Peyer's patch (tissue), 4 donors: ENCODE data around the gene ADAMTS1. TPM values are rescaled to one million over a fixed set of nuclear protein-coding genes. Genes with fewer than 3 reads are reported as not detected.
A peak's percentile ranks its signal among the peaks of the same experiment; 100 is the strongest.

Experiments
- DNase-seq, 3 donors: peaks; one replicate each; pipeline ENCODE4 v3.0.0-alpha.2; 2017 to 2019
- H3K27ac ChIP-seq, 4 donors: fragments of 200-600 bp; sonication (generic); one replicate each; pipeline ENCODE4 v1.5.1; 2016 to 2019
- H3K27me3 ChIP-seq, 2 donors: fragments of 200-600 bp; sonication (generic); one replicate each; pipeline ENCODE4 v1.5.1; 2019
- H3K36me3 ChIP-seq, 3 donors: fragments of 200-600 bp; sonication (generic); one replicate each; pipeline ENCODE4 v1.5.1; 2016 to 2019
- H3K4me1 ChIP-seq, 4 donors: fragments of 200-600 bp; sonication (generic); one replicate each; pipeline ENCODE4 v1.5.1; 2016 to 2019
- H3K4me3 ChIP-seq, 4 donors: fragments of 200-600 bp; sonication (generic); 1 replicate in 3 of 4; 2 replicates in 1 of 4; pipeline ENCODE4 v1.5.1; 2016 to 2019; ENCODE audit warnings: mild to moderate bottlenecking in 1 of 4
- H3K9me3 ChIP-seq, 4 donors: fragments of 200-600 bp; sonication (generic); one replicate each; pipeline ENCODE4 v1.5.1; 2016 to 2019; ENCODE audit warnings: mild to moderate bottlenecking in 1 of 4
- POLR2A ChIP-seq, 2 donors: fragments of 450-650 bp; IDR thresholded peaks; one replicate each; pipeline ENCODE4 v1.5.1; 2017; ENCODE audit warnings: antibody characterized with exemption in 2 of 2, mild to moderate bottlenecking in 2 of 2, moderate library complexity in 2 of 2
- total RNA-seq, 4 donors: library from RNA; depleted of rRNA; stranded (reverse); fragments of >200 nt; gene quantifications; one replicate each; pipeline ENCODE4 v1.1.0, GENCODE V29; 2016
- TF ChIP-seq, protein P1 (sequence below), 6 experiments: fragments of 450-650 bp in 4 of 6; fragments of 200-600 bp in 2 of 6; sonication (generic) in 1 of 6; IDR thresholded peaks; one replicate each; pipeline ENCODE4 v1.5.1; 2017 to 2019; ENCODE audit warnings: antibody characterized with exemption in 6 of 6, mild to moderate bottlenecking in 3 of 6, moderate library complexity in 1 of 6

Gene ADAMTS1
- total RNA-seq, 4 donors from 2014 or later = 11.0 to 150 (median 28.8) TPM

DNA sequence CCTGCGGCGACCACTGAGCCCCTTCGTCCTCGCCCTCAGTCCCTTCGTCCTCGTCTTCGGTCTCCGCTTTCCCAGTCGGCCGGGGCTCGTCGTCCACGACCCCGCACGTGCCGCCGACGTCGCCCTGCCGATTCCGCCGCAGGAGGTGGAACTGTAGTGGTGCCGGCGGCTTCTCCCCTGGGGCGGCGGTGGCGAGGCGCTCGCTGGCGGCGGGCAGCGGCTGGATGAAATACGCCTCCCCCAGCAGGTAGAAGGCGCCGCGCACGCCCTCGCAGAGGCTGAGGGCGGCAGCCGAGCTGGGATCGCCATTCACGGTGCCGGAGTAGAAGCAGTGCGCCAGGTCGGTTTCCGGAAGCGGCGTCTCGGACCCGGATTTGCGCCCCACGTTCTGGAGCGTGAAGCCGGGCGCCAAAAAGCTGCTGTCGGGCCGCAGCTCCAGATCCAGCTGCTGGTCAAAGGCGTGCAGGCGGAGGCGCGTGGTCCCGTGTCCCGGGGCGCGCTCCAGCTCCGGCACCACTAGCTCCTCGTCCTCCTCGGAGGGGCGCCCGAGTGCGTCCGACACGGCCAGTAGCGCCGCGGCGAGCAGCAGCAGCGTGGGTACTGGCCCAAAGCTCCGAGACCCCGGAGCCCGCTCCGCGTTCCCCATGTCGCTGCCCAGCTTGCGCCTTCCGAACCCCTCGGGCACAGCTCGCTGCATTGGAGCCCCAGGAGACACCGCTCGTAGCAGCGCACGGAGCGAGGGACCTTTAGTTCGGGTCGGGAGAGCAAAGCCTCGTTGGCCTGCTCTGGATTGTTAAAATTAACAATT lies 747 bp downstream of the ADAMTS1 start:
- Histone ChIP-seq H3K27ac (peak overlapping the region; percentile 64 to 96 (median 74)), H3K4me3 (peak overlapping the region; percentile 45 to 71 (median 56)), H3K27me3 (no peaks in the 10 kb centered on the region), H3K4me1 (peaks cover 0 to 6% (median 0%) of the 10 kb centered on the region in 4 donors), H3K36me3 (peaks cover 0 to 10% (median 0%) of the 10 kb centered on the region in 3 donors), H3K9me3 (no peaks in the 10 kb centered on the region)
- DNase-seq = no peak
- no peak for TF ChIP-seq POLR2A (IDR thresholded peaks at IDR 0.05)
- TF ChIP-seq, protein P1, sequence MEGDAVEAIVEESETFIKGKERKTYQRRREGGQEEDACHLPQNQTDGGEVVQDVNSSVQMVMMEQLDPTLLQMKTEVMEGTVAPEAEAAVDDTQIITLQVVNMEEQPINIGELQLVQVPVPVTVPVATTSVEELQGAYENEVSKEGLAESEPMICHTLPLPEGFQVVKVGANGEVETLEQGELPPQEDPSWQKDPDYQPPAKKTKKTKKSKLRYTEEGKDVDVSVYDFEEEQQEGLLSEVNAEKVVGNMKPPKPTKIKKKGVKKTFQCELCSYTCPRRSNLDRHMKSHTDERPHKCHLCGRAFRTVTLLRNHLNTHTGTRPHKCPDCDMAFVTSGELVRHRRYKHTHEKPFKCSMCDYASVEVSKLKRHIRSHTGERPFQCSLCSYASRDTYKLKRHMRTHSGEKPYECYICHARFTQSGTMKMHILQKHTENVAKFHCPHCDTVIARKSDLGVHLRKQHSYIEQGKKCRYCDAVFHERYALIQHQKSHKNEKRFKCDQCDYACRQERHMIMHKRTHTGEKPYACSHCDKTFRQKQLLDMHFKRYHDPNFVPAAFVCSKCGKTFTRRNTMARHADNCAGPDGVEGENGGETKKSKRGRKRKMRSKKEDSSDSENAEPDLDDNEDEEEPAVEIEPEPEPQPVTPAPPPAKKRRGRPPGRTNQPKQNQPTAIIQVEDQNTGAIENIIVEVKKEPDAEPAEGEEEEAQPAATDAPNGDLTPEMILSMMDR (IDR thresholded peaks at IDR 0.05) = no peak

DNA sequence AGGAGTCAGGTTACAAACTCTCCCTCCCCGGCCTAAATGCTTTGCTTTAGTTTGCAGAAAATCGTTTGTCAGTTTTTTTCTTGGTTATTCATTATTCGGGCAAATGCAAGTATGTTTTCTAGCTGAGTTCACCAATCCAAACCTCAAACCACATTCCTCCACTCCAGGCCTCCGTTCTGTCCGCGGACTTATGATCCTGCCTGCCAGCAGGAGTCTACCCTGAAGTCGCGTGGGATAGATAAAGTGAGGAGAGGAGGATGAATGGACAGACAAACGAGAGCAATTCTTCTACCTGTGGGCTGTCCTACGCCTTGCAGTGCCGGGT lies 1.3 kb downstream of the ADAMTS1 start:
- Histone ChIP-seq H3K27me3 (no peaks in the 10 kb centered on the region), H3K27ac (peak overlapping the region; percentile 64 to 96 (median 74)), H3K4me1 (peaks cover 0 to 6% (median 0%) of the 10 kb centered on the region in 4 donors), H3K36me3 (peaks cover 0 to 15% (median 0%) of the 10 kb centered on the region in 3 donors), H3K9me3 (no peaks in the 10 kb centered on the region), H3K4me3 (peak overlapping the region; percentile 45 to 71 (median 56))
- TF ChIP-seq POLR2A (IDR thresholded peaks at IDR 0.05) = no peak
- TF ChIP-seq, protein P1 (IDR thresholded peaks at IDR 0.05) = no peak
- no peak for DNase-seq

DNA sequence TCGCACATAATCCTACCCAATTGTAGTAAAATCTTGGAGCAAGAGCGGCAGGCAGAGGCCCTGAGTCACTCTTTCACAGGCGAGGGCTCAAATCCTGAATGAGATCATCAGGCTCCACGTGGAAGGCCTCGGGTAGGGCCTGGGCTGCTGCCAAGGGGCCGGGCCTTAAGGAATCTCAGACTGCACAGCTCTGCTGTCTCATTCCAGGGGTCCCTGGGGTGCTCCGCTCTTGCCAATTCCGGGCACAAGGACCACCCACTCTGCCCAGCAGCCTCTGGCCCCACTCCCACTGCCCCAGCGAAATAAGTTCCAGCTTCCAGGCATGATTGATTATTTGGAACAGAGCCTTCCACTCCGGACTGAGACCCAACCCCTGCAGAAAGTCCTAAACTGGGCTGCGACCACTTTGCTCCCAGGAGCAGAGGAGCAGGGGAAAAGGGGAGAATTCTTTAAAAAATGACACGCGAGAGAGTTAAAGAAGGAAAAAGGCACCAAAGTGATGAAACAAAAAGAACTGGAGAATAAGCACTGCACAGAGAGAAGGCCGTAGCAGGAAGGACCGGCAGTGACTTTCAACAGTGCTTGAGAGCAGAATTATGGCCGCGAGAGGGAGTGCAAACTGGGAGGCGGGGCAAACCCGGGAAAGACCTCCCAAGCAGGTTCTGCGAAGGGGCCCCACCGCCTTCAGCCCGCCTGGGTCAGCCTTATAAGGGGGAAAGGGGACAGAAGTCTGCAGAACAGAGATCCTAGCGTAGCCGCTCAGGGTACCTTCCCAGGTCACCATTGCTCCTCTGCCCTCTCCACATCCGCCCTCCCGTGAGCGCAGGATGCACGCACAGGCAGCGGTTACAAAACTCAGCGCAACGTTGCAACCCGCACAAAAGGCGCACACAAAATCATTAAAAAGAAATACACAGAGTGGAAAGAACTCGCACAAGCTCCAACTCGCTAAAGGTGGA lies 2.0 kb downstream of the ADAMTS1 start:
- H3K27me3 ChIP-seq = no peaks in the 10 kb centered on the region
- H3K4me3 ChIP-seq = peak overlapping the region; percentile 45 to 71 (median 56)
- H3K9me3 ChIP-seq = no peaks in the 10 kb centered on the region
- peak overlapping the region; percentile 64 to 96 (median 74) for H3K27ac ChIP-seq
- H3K36me3 ChIP-seq = peaks cover 0 to 21% (median 0%) of the 10 kb centered on the region in 3 donors
- H3K4me1 ChIP-seq = peaks cover 0 to 6% (median 0%) of the 10 kb centered on the region in 4 donors
- DNase-seq = peak; percentile 25 to 83 (median 61)
- TF ChIP-seq, protein P1 (IDR thresholded peaks at IDR 0.05) = peak in 1 of 6 experiments; percentile 4
- no peak for TF ChIP-seq POLR2A (IDR thresholded peaks at IDR 0.05)

DNA sequence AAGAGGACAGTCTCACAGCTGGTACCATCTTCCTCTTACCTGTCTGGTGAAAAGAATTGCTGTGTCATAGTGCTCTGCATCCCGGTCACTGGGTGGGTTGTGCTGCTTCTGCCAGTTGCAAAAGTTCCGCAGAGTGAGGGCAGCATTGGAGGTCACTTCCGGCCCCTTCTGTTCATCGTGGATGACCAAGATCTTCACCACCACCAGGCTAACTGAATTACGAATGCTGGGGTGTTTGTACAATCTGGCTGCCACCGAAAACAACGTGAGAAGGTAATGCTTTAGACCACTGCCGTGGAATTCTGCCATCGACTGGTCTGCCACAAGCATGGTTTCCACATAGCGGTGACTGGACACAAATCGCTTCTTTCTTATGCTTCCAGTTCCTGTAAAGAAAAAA lies 2.9 kb downstream of the ADAMTS1 start:
- H3K4me3 ChIP-seq = peak overlapping the region; percentile 45 to 71 (median 56)
- peaks cover 0 to 6% (median 0%) of the 10 kb centered on the region in 4 donors for H3K4me1 ChIP-seq
- TF ChIP-seq, protein P1 (IDR thresholded peaks at IDR 0.05) = no peak
- no peak for TF ChIP-seq POLR2A (IDR thresholded peaks at IDR 0.05)
- peaks cover 0 to 29% (median 0%) of the 10 kb centered on the region in 3 donors for H3K36me3 ChIP-seq
- no peaks in the 10 kb centered on the region for H3K27me3 ChIP-seq
- DNase-seq = no peak
- H3K27ac ChIP-seq = peak overlapping the region; percentile 25 to 96 (median 48)
- no peaks in the 10 kb centered on the region for H3K9me3 ChIP-seq

DNA sequence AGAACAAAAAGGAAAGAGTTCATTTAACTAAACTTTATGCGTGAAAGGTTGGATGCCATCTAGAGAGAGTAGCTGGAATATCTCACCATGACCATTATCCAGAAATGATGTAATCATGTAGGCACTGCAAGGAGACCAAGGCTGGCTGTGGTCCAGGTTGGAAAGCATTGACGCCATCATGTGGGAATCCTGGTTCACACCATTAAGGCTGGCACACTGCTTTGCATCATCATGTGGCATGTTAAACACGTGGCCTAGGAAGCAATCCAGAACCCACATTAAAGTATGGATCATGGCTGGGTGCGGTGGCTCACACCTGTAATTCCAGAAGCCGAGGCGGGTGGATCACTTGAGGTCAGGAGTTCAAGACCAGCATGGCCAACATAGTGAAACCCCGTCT lies 4.3 kb downstream of the ADAMTS1 start:
- H3K27me3 ChIP-seq = no peaks in the 10 kb centered on the region
- DNase-seq = no peak
- H3K9me3 ChIP-seq = no peaks in the 10 kb centered on the region
- peak overlapping the region in 2 of 4 donors; percentile 12 to 71 for H3K4me3 ChIP-seq
- TF ChIP-seq POLR2A (IDR thresholded peaks at IDR 0.05) = no peak
- TF ChIP-seq, protein P1 (IDR thresholded peaks at IDR 0.05) = no peak
- H3K36me3 ChIP-seq = peaks cover 0 to 30% (median 0%) of the 10 kb centered on the region in 3 donors
- H3K27ac ChIP-seq = no peak overlapping the region
- H3K4me1 ChIP-seq = peaks cover 0 to 6% (median 0%) of the 10 kb centered on the region in 4 donors
